NAMALWA (cell line): Measurements from ENCODE around the gene MRPL52.
A peak's percentile ranks its signal among the peaks of the same experiment; 100 is the strongest.
"Not testable (repeated sequence)": the region's sequence is repeated elsewhere in the genome, so short reads cannot be mapped to it uniquely, and the experiment has no call there.

ENCODE experiments used
- DNase-seq: peaks from one replicate; pipeline ENCODE4 v3.0.0-alpha.2; 2015; ENCODE audit warnings: low spot score

The MRPL52 gene

DNA sequence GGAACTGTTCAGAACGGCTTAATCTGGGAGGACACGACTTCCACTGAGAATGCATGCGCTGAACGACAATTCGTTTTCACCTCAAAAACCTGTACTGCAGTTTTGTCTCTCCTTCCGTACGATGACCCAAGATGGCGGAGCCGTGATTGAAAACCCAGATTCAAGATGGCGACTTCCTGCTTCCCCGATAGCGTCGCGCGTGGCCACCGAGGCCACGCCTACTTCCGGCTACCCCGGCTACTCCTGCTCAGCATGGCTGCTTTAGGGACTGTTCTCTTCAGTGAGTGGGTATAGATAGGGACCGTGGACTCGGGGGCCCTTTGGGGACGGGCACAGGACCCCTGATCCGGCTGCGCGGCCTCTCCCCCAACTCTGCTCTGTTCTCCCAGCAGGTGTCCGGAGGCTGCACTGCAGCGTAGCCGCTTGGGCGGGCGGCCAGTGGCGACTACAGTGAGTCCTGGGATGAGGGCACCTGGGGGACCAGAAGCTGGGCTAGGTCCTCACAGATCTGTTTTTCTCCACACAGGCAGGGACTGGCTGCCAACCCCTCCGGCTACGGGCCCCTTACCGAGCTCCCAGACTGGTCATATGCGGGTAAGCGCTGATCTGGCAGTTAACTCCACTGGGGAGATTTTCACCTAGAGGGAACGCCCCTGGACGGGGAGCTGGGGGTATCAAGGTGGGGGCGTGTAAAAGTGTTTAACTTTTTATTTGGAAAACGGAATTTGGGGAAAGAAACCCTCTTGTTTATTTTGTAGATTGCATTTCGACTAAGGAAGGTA, at the start of gene MRPL52:
MRPL52 (plus strand) TSS at position 227 of the 782 bp plus-strand sequence; CDS start at position 253, 26 bp downstream.
- peak; percentile 96 for DNase-seq

DNA sequence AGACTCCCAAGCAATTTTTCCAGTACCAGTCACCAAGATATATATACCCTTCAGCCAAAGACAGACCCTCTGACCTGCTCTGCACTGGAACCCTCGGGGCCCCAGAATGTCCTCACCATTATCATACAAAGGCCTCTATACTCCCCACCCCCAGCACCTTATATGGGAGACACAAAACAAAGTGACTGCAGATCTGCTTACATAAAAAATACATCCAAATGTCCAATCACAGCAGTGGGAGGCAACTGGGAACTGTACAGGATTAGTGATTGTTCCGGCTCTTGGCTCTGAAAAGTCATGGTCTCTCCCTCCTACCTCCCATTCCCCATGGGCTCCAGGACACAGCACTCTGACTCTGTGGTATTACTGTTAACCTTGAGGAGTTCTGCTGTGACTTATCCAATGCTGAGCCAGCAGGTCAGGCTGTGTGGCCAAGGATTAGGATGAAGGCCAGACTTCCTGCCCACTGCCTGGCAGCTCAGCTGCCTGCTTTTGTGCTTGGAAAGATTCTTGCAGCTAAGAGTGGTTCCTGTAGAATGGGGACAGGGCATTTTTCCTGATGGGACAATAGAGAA, 49.5 kb upstream of the MRPL52 start:
- no peak for DNase-seq

DNA sequence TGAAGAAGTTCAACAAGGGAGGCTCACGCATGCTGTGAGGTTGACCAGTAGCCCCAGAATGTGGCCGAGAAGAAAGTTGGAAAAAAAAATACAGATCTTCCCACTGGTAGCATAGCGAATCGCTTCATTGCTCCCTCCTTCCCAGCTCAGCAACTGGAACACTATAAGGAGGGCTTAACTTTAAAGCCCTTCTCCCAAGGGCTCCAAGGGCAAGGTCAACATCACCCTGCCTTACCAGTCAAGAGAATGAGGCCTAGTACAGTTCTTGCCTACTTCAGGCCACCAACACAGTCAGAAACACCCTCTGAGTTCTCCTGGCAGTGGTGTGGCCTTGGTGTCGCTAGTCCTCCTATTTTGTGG, 48.8 kb upstream of the MRPL52 start:
- no peak for DNase-seq

DNA sequence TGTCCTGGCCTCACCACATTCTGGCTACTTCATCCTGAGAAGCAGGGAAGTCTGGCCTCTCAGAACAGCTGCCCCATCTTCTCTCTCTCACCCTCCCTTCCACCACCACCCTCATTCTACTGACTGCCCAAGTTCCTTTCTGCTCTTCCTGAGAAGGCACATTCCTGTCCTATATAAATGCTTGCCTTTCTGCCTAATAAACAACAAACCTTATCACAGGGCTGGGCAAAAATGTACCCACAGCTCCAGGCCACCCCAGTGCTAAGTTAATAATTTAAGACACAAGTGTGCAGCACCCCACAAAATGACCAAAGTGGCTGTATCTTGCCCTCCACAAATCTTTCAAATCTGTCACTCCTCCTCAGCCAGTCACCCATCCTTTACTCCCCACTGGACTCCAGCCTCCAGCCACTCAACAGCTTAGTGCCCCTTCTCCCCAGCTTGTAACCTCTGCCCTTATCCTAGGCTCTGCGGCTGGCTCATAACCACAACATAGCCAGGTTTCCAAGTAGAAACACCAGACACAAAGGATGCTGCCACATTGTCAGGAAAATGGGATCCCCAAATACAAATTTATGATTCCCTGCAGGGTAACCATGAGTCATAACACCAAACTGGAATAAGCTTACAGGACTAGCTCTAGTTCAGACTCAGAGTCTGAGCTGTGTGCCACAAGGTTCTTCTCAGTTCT, 48.2 kb upstream of the MRPL52 start:
- no peak for DNase-seq

DNA sequence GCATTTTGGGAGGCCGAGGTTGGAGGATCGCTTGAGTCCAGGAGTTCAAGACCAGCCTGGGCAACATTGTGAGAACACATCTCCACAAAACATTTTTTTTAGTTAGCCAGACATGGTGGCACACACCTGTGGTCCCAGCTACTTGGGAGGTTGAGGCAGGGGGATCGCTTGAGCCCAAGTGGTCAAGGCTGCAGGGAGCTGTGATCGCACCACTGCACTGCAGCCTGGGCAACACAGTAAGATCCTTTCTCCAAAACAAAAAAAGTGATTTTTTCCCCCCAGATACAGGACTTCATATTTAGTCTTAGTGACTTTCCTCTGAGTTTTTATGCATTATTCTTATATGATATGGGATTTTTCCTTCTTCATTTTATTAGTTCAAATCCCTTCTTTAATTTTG, 43.0 kb upstream of the MRPL52 start:
- no peak for DNase-seq

DNA sequence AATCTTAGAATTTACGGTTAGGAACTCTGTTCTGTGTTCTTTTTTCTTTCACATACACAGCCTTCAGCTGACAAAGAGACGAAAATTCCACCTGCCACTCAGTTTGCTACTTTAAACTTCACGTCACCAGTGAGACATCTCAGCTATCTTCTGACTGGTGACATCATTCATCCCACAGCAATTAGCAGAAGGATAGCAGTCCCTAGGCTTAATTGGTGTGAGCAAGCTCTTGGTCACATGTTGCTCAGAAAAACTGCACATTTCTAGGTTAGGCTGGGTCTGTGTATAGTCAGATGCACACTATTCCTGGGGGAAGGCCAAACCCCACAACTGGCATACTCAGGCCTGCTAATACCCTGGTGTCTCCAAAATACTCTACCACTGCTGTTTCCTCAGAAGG, 38.4 kb upstream of the MRPL52 start:
- peak; percentile 46 for DNase-seq

DNA sequence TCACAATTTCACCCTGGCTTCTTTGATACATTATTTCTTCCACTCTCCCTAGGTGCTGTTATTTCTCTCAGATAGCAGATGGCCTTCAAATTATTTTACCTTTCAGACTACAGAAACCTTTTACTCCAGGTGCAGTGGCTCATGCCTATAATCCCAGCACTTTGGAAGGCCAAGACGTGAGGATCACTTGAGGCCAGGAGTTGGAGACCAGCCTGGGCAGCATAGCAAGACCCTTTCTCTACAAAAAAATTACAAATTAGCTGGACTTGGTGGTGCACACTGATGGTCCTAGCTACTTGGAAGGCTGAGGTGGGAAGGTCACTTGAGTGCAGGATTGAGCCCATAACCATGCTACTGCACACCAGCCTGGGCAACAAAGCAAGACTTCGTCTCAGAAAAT, 37.5 kb upstream of the MRPL52 start:
- DNase-seq = no peak

DNA sequence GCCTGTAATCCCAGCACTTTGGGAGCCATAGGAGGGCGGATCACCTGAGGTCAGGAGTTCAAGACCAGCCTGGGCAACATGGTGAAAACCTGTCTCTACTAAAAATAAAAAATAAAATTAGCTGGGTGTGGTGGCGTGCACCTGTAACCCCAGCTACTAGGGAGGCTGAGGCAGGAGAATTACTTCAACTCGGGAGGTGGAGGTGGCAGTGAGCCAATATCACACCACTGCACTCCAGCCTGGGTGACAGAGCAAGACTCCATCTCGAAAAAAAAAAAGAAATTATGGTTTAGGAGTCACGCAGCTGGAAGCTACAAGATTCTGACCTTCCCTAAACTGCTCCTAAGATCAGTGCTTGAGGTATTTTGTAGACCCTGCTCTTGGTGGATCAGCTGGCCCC, 36.1 kb upstream of the MRPL52 start:
- not testable (repeated sequence) for DNase-seq

DNA sequence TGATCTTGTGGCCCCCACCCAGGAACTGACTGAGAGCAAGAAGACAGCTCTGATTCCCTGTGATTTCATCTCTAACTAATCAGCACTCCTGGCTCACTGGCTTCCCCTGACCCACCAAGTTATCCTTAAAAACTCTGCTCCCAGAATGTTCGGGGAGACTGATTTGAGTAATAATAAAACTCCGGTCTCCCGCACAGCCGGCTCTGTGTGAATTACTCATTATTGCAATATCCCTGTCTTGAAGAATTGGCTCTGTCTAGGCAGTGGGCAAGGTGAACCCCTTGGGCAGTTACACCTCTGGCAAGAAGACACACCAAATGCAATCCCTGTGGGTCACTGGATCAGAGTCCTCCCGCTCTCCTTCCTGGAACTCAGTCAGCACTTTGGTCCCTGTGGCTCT, 35.7 kb upstream of the MRPL52 start:
- no peak for DNase-seq

DNA sequence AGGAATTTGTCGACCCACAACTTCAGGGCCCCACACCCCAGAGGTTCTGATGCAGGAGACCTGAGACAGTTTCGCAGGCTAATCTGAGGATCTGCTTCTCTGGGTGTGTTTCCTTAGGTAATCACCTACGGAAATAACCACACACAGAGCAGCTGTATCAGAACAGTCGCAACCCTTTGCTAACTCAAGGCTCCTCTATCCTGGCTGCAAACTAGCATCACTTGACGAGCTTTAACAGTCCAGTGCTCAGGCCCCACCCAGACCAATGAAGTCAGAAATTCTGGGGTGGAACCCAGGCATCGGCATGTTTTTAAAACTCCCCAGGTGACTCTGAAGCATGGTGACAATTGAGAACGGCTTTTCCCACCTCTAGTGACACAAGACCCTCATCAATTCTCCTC, 35.1 kb upstream of the MRPL52 start:
- peak; percentile 43 for DNase-seq

DNA sequence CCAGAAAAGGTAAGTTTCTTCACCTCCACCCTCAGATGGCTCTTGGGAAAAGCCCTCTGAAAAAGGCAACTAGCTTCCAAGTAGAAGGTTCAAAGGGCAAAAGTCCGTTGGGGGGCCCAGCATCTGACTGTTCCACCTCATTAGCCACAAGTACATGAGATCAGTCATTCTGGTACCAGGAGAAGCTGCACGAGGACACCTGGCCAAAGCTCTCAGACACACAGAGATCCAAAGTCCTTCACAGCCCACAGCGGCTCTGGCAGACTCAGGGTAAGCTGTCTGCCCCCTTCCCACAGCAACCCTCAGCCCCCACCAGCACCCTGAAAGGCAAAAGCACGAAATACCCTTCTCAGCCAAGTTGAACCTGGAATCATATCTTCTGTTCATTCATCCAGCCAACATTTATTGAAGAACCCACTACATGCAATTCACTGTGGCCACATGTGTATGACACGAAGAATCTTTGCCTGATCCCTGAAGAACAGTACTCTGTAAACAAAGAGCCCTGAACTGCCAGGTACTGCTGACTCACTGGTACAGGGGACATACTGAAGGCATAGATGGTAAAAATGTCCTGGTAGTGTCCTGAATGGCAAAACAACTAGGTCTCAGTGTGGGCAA, 33.5 kb upstream of the MRPL52 start:
- no peak for DNase-seq

DNA sequence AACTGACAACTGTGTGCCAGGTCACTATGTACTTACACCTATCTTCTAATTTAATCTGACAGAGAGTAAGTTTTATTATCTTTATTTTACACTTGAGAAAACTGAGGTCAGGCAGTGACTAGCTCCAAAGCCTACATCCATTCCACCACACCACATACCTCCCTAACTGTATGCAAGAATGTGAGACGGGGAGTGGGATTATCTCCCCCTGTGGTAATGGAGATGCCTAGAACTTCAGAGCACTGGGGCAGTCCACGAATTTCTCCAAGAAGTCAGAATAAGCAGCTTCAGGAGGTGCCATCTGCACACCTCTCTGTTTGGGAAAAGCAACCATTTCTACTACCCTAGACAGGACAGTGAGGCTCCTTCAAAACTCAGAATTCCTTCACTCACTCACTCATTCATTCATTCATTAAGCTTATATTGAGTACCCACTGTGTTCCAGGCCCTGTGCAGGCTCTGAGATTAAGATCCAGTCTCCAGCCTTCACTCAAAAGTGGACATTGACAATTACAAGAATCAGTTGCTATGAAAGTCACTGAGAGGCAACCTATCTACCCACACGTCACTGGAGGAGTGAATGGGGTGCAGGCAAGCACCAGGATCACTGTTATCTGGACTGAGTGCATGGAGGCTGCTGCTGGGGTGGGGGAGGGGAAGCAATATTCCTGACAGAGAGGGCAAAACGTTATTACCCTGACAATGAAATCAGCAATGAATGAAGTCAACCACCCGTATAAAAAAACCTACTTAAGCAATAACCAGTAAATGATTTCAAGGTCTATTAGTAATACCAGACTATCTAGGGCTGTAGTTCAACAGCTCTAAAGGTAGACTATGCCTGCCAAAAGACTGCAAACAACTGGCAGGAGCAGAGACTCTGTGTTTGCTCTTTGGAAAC, 32.4 kb upstream of the MRPL52 start:
- no peak for DNase-seq

DNA sequence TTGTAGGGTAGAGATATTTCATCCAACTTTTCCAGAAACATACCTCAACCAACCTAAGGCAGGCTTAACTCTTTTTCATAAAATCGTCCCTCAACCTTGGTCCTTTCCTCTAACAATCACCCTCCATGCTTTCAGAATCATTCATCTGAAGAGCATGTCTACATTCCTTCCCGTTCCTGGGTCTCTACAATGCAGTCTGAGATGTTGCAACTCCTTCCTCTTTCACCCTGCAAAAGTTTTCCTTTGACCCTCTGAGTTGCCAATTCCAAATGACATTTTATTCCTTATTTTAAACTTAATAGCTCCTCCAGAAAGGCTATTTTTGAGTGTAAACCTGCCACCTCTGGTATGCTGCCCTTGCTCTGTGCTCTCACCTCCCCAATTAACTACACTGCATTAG, 31.2 kb upstream of the MRPL52 start:
- DNase-seq = no peak

DNA sequence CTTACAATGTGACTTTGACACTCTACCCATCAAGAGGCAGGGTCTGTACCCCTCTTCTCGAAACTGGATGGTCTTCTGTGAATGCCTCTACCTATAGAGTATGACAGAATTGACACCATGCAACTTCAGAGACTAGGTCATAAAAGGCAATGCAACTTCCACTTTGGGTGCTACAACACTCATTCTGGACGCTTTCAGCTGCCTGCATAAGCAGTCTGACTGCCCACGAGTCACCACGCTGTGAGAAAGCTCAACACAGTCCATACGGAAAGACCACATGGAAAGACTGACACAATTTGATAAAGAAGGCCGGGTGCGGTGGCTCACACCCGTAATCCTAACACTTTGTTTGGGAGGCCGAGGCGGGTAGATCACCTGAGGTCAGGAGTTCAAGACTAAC, 29.3 kb upstream of the MRPL52 start:
- no peak for DNase-seq

DNA sequence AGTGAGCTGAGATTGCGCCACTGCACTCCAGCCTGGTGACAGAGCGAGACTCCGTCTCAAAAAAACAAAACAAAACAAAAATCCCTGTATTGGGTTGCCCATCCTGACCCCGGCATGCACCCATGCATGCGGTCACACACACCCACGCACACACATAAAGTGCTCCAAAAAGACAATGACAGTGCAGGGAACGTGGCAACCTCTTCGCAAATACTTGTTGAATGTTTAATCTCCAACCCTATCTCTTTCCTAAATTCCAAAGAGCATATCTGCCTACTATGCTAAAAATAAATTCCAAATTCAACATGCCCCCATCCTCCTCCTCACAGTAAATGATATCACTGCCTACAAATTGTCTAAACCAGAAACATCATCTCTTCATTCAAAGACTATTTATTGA, 28.0 kb upstream of the MRPL52 start:
- no peak for DNase-seq

DNA sequence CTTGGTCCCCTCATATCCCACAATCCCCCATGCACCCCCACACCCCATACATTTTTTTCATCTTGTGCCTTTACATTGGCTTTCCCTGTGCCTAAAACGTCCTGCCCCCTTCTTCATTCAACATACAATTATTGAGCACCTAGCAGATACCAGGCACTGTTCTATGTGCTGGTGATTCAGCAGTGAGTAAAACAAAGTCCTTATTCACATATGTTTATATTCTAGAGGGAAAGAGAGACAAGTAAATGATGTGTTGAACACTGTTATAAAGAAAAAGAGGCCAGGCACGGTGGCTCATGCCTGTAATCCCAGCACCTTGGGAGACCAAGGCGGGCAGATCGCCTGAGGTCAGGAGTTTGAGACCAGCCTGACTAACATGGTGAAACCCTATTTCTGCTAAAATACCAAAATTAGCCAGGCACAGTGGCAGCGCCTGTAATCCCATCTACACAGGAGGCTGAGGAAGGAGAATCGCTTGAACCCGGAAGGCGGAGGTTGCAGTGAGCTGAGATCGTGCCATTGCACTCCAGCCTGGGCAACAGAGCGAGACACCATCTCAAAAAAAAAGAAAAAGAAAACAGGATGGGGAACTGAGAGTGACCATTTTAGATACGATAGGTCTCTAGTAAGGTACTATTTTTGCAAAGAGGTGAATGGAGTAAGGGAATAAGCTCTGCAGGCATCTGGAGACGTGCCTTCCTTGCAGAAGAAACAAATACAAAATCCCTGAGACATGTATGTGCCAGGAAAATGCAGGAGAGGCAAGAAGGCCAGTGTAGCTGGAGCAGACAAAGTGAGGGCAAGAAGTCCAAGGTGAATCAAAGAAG, 26.6 kb upstream of the MRPL52 start:
- DNase-seq = peak; percentile 35

DNA sequence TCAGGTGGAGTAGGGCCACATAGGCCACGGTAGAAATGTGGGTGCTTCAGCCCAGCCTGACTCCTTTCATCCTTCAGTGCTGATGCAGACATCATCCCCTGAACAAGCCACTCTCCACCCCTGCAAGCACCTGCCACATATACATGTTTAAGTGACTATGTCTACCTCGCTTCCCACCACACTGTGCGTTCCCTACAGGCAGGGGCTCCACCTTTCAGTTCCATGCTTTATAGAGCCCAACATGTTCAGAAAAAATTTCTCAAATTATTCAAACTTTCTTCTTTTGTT, 26.1 kb upstream of the MRPL52 start:
- no peak for DNase-seq

DNA sequence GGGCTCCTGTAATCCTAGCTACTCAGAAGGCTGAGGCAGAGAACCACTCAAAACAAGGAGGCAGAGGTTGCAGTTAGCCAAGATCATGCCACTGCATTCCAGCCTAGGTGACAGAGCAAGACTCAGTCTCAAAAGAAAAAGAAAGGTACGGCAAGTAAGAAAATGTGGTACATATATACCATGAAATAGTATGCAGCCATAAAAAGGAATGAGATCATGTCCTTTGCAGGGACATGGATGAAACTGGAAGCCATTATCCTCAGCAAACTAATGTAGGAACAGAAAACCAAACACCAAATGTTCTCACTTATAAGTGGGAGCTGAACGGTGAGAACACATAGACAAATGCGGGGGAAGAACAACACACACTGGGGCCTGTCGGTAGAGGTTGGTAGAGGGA, 24.5 kb upstream of the MRPL52 start:
- DNase-seq = not testable (repeated sequence)

DNA sequence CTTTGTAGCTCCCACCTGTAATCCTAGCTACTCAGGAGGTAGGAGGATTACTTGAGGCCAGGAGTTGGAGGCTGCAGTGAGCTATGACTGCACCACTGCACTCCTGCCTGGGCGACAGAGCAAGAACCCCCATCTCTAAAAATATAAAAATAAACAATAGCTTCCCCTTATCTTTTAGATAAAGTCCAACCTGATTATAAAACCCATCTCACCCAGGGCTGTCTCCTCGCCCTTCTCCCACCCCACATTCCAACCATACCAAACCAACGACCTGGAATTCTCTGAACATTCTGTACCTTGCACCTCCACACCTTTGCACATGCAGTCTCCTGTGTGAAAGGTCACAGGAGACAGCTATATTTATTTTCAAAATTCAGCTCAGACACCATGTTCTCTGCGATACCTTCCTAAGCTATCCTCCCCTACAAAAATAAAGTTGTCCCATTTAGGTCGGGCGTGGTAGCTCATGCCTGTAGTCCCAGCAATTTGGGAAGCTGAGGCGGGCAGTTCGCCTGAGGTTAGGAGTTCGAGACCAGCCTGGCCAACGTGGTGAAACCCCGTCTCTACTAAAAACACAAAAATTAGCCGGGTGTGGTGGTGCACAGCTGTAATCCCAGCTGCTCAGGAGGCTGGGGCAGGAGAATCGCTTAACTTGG, 22.1 kb upstream of the MRPL52 start:
- DNase-seq = no peak

DNA sequence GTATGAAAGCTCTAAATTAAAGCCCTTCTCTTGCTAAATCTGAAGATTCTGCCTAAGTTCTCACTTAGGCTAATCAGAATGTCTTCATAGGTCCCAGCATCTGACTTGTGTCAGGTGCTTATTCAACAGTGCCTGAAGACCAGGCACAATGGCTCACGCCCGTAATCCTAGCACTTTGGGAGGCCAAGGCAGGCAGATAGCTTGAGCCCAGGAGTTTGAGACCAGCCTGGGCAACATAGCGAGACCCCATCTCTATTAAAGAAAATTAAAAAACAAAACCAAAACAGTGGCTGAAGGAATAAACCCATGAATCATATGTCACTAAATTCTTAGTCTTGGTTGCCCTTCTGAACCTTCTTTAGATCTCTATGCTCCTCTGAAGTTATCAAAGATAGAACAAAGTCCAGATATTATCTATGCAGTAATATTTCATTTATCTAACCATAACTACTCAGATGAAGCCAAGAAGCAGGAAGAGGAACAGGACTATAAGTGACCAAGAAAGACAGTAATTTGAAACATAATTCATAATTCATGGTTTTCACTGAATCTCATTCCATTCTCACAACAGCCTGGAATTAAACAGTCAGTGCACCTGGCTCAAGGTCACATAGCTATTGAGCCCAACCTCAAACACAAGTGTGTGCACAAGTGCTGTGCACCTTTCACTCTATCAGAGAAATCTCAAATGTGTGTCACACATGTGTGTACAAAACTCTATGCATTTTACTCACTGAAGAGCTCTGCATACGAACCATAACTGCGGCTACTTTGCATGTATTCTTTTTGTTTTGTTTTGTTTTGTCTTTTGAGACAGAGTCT, 21.1 kb upstream of the MRPL52 start:
- DNase-seq = no peak
